ENCODE data around the gene SLC38A1.

Gene SLC38A1

DNA sequence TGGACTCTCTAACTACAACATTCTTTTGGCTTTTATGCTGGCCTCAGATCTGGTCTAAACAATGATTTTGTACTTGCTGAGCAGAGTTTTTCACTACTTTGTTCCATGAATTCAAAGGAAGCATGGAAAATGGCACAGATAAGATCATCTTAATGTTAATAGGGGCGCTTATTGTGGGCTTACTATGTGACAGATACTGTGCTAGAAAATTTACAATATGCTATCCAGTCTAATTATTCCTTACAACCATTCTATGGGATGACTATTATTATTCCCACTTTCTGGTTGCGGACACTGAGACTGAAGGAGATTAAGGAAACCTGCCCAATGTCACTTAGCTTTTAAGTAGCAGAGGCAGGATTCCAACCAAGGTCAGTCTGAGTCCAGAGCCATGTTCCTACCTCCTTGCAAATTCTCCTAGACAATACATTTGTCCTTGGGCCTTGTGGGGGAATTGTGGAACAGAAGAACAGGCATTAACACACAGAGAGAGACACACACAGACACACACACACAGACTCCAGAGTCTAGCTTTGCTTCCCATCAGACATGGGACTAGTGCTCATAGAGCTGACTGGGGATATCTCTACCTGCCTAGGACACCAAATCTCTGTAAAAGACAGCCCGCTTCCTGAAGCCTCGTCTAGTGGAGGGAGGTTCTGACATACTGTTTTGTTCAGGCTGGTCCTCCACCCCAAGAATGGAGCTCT, 107.7 kb downstream of the SLC38A1 start:
- DNase-seq: no peak

DNA sequence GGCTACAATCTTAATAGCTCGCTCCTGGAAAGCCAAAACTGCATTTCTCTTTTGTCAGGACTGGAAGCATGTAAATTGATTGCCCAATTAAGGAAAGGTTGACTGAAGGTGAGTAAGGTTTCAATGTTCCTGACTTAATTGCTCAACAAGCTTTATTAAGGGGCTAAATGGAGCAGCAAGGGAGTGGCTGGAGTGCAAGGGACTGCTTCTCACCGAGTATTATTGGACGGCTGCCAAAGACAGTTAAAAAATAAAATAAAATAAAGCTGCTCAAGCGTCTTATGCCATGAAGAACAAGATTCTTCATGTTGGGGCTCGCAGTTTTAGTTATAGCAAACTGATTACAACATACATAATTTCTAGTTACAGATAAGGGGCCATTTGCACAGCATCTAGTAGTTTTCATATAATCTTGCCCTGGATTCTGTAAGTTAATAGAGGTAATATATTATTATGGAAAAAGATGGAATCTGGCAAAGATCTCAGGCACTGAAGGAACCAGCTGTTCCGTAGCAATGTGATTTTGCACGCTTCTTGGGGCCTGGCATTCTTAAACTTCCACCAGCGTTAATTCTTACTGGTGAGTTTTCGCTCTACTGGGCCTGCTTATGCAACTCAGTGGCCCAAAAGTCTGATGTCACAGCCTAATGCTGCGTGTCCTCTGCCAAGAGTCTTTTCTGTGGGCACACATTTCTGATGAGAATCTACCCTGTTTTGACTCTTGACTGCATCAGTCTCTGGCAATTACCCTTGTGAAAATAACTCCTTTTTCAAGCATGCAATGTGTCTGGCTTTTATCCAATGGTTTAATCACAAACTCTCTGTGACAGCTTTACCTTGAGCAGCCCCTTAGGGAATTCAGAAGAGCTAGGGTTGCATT, 108.5 kb downstream of the SLC38A1 start:
- no peak for DNase-seq

DNA sequence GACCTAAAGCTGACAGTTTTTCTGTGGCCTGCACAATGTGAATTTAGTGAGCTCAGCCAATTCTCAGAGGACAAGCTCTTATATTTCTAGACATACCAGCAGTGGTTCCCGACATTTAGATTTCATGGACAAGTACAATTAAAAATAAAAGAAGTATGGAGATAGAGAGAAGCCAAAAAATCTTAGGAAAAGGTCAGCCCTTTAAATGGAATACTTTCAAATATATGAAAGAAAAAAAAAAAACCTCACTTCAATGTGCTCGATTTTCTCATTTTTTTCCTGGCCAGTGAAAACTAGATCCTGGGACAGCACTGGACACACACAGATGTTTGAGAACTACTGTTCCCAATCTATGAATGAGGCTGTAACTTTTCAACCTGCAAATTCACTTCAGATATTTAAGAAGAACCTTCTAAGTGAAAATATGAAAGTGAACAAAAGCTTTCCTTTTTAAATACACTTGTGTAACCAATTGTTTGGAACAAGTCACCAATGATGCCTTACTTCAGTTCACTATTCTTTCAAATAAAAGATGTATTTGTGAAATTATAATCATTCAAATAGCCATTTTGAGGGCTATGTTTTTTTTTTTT, 109.4 kb downstream of the SLC38A1 start:
- no peak for DNase-seq

DNA sequence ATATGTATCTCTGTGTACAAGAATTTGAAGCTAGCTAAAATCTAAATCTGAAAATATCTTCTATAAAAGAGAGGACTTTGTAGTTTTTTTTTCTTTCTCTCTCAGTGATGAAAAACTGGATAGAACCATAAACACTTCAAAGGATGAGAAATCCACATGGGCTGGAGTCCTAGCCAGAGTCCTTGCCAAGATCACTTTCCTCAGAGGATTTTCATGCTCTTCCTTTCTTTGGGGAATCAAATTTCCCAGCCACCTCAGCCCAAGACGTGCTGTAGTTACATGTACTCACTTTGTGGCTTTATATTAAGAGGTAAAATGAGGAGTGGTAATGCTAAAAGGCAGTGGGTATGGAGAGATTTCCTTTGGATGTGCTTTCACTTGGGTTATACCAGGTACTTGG, 110.3 kb downstream of the SLC38A1 start:
- DNase-seq: no peak

DNA sequence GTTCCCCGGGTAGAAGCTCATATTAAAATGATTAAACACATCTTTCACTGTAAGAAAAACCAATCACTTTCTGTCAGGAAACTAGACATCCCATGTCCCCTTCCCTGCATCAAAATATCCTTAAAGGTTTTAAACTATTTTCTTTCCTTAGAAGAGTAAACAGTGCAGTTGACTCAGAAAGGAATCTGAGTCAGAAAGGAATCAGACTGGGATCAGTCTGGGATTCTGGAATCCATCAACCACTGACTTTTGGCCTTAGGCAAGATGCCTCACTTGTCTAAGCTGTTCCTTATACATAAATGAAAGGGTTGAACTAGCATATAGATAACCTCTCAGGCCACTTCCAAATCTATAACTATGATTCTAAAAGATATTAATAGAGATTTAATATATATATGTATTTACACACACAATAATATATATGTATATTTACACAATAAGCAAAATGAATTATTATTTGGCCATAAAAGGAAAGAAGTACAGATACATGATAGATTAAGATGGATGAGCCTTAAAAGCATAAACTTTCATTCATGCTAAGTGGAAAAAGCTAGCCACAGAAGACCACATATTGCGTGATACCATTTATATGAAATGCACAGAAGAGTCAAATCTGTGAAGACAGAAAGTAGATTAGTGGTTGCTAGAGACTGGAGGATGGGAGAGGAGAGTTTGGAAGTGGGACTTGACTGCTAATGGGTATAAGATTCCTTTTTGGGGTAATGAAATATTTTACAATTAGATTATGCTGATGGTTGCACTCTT, 114.4 kb downstream of the SLC38A1 start:
- DNase-seq: no peak

DNA sequence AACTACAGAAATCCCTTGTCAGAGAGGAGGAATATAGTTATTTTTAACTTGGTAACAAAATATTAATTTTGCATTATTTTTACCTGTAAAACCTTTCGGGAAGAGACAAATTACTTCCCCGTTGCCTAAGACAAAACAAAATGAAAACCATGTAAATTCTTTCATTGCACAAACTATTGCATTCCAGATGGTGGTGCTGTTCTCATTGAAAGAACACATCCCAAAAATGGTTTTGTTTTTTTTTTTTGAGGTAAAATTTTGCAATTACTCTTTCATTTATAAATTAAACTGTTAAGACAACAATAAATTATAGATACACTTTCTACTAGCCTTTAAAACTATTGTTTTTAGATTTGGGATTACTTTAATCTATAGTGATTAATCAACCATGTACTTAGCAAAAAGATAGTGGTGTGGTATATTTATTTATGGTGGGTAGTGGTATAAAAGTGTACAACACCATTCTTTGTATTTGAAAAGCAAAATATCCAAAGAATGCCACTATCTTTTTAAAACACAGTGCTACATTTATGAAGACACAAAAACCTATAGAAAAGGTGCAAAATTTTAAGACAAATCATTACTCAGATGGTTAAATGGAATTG, 115.5 kb downstream of the SLC38A1 start:
- DNase-seq: no peak

DNA sequence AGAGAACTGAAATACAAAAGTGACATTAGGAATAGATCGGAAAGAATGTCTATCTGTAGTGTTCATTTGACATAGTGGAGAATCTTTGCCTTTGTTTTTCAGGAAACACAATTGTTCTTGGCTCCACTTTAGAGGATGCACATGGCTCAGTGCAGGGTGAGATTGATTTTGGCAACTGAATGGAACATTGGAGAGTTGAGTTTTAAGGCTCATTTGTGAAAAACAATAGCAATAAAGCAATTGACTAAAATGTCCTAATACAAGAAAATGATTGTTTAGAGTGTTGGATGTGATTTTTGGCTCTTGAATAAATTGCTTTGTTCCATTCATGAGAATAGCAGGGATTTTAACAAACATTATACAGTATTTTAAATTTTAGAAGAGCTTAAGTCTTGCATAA, 116.4 kb downstream of the SLC38A1 start:
- no peak for DNase-seq

DNA sequence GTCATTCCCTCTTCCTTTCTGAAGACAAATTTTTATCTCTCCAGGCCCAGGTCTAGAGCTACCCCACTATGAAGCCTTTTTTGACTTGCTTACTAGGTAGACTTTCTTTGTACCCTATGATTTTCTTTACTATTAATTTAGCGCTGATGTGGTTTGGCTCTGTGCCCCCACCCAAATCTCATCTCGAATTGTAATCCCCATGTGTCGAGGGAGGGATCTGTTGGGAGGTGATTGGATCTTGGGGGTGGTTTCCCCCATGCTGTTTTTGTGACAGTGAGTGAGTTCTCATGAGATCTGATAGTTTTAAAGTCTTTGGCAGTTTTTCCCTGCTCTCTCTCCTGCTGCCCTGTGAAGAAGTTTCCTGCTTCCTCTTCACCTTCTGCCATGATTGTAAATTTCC, 118.1 kb downstream of the SLC38A1 start:
- no peak for DNase-seq

DNA sequence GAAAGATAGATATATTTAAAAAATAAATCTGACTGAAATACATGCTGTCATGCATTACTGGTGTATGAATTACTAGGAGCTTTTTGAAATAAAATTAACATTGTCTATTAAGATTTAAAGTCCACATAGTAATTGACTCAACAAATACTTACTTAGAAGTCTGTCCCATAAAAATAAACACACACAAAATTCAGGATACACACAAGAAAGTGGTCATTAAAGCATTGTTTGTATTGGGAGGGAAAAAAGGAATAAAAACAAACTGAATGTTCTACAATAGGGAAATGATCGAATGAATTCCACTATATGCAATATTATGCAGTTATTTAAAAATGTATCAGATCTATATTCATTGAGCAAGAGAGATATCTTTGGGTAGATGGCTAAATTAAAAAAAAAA, 118.9 kb downstream of the SLC38A1 start:
- DNase-seq: no peak

DNA sequence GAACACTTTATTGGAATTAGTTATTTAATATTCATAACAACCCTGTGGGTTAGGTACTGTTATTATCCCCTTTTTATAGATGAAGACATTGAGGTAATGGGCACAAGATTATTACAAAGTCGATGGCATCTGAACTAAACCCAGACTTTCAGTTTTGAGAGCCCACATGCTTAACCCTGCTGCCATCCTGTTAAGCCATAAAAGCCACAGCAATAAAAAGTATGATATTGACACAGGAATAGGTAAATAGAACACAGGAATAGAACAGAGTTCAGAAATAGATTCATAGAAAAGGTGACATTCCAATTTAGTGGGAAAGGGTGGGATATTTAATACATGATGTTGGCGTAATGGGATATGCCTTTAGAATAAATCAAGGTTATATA, 119.8 kb downstream of the SLC38A1 start:
- DNase-seq: no peak

DNA sequence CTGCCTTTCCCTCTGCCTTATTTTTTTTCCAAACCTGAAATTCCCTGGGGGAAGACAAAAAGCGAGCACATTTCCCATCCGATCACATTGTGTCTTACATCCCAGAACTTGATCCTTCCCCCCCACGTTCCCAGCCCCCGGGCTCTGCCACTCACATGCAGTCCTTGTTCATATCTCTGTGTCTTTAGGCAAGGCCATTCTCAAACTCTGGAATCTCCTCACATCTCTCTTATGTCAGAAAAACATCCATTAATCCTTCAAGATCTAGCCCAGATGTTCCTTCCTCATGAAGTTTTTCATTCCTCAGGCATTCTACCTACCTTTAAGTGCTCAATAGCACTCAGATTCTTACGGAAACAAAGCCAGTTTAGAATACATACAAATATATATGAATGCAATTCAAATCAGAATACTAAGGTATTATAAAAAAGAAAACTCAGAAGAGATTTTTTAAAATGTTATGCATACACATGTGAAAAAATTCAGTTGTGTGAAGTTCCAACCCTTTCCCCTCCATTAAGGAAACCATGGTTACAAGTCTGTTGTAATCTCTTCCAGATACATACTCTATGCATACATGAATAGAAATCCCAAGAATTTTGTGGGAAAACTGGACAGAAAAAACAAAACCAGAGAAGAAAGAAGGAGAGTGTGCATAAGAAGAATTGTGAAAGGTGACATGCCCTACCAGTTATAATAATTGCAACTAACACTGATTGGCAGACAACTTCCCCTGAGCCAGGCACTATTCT, 120.3 kb downstream of the SLC38A1 start:
- no peak for DNase-seq

DNA sequence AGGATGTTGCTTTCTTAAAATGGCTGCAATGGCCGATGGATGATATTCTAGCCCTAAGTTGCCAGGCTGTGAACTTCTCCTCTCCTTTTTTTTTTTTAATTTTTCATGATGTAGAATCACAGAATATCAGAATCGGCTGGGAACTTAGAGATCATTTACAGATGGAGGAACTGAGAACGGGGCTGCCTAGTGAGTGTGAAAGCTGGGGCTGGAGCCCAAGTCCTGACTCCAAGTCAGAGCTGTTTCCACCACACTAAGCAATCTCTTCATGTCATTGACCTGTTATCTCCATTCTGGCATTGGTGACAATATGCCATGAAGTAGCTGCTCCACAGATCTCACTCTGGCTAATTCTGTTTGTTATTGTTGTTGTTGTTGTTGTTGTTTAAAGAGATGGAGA, 121.7 kb downstream of the SLC38A1 start:
- no peak for DNase-seq

DNA sequence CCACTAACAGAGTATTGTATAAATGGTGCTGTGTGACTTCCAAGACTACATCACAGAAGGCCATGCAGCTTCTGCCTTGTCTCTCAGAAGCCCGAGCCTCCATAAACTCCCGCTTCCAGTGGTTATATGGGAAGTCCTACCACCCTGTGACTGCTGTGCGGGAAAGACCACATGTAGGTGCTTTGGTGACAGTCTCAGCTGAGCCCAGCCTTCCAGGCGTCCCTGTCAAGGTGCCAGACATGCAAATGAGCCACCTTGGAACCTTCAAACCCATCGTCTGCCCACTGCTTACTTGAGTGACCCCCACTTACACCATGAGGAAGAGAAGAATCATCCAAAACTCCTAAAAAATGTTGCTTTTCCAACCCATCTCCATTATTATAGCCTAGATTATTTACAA, 123.0 kb downstream of the SLC38A1 start:
- no peak for DNase-seq

DNA sequence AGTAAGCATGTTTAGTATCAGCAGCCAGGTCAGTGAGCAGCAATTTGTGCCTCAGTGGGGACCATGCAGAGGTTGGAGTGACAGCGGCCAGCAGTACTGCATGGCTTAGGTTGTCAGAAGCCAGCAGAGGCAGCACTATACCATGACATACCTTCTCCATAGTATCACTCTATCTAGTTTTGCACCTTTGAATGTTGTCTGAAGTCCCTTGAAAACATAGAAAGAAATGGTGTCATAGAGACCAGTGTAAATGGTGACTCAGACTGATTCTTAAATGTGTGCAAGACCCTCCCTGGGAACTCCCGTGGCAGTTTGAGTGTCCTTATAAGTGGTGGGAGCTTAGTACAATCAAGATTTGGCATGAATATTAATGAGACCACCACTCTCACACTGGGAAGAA, 124.4 kb downstream of the SLC38A1 start:
- no peak for DNase-seq

DNA sequence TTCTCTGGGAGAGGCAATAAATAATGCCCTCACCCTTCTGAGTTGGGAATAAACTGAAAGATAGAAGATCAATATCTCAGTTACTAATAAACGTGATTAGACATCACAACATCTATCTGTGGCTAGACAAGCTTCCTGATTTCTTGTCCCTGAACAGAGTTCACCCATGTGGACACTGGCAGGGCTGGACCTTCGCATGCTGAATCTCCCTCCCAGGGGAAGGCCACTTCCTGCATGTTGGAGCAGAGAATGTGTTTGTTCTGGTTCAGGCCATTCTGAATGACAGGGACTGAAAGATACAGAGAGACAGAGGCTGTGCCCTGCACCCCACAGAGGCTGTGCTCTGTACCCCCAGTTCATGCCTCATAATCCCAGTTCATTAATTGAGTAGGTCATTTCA, 132.6 kb downstream of the SLC38A1 start:
- DNase-seq: no peak

DNA sequence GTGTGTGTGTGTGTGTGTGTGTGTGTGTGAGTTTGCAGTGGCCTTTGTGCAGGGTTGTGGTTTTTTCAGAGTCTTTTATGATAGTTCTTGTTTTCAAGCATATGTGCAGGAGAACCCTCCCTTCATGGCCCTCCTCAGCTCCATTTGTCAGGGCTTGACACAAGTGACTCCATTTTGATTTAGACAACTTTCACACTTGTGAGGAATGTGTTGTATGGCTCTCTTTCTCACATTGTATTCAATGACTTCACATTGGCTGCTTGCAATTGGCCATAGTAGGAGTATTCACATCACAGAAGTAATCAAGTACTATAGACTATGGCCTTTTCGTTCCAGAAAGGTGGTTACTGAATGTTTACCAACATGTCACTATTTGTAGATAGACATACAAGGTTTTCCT, 133.1 kb downstream of the SLC38A1 start:
- DNase-seq: no peak

DNA sequence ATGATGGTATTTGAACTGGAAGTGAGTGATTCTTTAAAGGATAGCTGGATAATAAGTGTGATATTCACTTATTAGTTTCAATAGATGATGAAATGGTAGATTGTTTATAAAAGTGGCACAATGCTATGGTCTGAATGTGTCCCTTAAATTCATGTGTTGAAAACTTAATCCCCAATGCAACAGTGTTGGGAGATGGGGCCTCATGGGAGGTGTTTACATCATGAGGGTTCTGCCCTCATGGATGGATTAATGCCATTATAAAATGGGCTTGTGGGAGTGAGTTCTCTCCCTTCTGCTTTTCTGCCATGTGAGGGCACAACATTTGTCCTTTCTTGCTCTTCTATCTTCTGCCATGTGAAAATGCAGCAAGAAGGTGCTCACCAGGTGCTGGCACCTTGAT, 134.0 kb downstream of the SLC38A1 start:
- no peak for DNase-seq

DNA sequence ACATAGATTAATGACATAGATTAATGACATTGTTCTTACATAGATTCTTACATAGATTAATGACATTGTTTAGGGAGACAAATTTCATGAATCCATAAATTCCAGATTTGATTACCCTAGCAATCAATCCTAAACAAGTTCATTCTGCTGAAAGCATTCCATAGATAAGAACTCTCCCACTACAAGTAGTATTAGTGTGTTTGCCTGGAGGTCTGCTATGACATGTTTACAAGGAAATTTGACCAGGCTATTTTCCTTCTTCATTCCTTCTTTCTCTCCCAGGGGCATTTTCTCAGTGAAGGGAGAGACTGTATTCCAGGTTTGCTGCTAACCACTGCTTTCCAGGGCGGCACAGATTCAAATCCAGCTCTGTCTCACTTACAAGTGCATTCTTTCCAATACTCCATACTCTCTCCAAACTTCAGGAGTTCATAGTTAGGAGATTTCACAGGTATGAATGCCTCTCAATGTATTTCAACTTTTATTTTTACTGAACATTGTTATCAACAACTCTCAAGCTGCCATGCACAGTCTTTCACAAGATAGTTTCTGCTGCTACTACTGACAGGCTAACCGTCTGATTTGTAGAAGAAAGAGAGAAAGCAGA, 134.5 kb downstream of the SLC38A1 start:
- DNase-seq: no peak

DNA sequence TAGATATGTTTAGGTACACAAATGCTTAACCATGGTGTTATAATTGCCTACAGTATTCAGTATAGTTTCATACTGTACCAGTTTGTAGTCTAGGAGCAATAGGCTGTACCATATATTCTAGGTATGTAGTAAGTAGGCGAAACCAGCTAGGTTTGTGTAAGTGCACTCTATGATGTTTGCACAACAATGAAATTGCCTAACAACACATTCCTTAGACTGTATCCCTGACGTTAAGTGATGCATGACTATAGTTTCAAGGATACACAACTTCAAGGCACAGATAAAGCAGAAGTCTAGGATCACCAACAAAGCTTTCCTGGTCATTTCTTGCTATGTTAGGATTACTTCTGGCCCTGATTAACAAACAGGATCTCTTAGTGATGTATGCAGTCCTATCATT, 135.1 kb downstream of the SLC38A1 start:
- no peak for DNase-seq
